Adrenal gland (tissue), 5 donors: ENCODE measurements around the gene TBC1D9B.

Experiments
- POLR2A ChIP-seq, 2 donors: fragments of 450-650 bp; IDR thresholded peaks; one replicate each; pipeline ENCODE4 v1.6.1; 2017; ENCODE audit warnings: antibody characterized with exemption in 2 of 2, mild to moderate bottlenecking in 2 of 2, moderate library complexity in 1 of 2
- TF ChIP-seq, protein P1 (sequence below), 6 experiments: fragments of 450-650 bp in 4 of 6; fragments of 200-600 bp in 2 of 6; sonication (generic) in 1 of 6; IDR thresholded peaks; 1 replicate in 5 of 6; 2 replicates in 1 of 6; pipeline versions ENCODE4 v1.5.1 to v1.8.0; 2016 to 2021; ENCODE audit warnings: antibody characterized with exemption in 6 of 6, mild to moderate bottlenecking in 2 of 6, moderate library complexity in 1 of 6
- donor health status: DM: no; HTN: no; CAD: no.

DNA sequence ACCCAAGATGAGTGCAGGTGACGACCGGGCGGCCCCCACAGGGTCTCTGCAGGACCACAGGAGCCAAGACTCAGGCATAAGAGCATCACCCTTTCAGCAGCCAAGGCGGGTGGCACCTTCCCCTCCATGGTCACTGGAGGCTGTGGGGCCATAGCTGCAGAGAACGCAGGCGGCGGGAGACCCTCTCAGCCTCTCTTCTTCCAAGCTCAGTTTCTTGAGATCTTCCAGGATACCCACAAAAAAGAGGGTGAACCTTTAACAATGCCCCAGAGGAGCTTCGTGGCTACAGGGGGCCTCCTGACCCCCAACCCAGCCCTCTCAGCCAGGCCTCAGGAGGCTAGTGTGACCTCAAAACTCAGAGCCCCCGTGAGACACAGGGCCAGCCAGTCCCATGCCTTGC is 5.8 kb upstream of the TBC1D9B start:
- TF ChIP-seq, protein P1, sequence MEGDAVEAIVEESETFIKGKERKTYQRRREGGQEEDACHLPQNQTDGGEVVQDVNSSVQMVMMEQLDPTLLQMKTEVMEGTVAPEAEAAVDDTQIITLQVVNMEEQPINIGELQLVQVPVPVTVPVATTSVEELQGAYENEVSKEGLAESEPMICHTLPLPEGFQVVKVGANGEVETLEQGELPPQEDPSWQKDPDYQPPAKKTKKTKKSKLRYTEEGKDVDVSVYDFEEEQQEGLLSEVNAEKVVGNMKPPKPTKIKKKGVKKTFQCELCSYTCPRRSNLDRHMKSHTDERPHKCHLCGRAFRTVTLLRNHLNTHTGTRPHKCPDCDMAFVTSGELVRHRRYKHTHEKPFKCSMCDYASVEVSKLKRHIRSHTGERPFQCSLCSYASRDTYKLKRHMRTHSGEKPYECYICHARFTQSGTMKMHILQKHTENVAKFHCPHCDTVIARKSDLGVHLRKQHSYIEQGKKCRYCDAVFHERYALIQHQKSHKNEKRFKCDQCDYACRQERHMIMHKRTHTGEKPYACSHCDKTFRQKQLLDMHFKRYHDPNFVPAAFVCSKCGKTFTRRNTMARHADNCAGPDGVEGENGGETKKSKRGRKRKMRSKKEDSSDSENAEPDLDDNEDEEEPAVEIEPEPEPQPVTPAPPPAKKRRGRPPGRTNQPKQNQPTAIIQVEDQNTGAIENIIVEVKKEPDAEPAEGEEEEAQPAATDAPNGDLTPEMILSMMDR (IDR thresholded peaks at IDR 0.05): no peak
- no peak for TF ChIP-seq POLR2A (IDR thresholded peaks at IDR 0.05)
